ENCODE measurements around the gene PTPRN2.

DNA sequence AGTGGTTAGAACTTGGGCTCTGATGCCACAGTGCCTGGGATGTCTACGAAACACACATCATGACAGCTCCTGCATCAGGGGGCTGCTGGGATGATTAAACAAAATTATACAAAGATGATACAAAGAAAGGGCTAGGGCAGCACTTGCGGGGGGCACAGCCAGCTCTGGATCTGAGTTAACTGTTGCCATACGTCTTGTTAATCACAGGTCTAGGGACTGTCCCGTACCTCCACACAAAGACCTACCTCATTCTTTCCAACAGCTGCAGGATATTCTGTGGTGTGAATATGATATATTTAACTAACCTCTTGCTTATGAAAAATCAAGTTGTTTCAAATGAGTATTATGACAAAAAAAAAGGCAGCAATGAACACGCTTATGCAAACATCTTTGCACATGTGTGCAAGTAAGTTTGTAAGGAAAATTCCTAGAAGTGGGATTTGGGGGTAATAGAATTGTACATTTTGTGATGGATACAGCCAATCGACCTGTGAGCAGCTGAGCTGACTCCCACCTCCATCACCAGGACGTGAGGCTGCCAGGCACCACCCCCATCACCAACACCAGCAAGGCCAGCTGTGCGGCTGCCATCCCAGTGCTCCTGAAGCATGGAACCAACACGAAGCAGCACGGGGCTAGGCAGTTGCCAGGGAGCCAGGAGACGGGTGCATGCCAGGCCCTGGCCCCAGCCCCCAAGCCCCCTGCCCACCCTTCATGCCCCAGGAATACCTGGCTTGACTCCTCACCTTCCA lies 23.5 kb downstream of the PTPRN2 start:
- TF ChIP-seq, protein P1, sequence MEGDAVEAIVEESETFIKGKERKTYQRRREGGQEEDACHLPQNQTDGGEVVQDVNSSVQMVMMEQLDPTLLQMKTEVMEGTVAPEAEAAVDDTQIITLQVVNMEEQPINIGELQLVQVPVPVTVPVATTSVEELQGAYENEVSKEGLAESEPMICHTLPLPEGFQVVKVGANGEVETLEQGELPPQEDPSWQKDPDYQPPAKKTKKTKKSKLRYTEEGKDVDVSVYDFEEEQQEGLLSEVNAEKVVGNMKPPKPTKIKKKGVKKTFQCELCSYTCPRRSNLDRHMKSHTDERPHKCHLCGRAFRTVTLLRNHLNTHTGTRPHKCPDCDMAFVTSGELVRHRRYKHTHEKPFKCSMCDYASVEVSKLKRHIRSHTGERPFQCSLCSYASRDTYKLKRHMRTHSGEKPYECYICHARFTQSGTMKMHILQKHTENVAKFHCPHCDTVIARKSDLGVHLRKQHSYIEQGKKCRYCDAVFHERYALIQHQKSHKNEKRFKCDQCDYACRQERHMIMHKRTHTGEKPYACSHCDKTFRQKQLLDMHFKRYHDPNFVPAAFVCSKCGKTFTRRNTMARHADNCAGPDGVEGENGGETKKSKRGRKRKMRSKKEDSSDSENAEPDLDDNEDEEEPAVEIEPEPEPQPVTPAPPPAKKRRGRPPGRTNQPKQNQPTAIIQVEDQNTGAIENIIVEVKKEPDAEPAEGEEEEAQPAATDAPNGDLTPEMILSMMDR (IDR thresholded peaks at IDR 0.05; ENCODE audit: extremely low read depth in 1 of 2, insufficient read depth in 1 of 2, low read depth in 1 of 2, low read length in 2 of 2) = no peak
- TF ChIP-seq POLR2A (IDR thresholded peaks at IDR 0.05; ENCODE audit: low read depth, low read length) = no peak

All from endothelial cell of umbilical vein (primary cell).